ENCODE results near the gene UBAC2.

UBAC2 gene

DNA sequence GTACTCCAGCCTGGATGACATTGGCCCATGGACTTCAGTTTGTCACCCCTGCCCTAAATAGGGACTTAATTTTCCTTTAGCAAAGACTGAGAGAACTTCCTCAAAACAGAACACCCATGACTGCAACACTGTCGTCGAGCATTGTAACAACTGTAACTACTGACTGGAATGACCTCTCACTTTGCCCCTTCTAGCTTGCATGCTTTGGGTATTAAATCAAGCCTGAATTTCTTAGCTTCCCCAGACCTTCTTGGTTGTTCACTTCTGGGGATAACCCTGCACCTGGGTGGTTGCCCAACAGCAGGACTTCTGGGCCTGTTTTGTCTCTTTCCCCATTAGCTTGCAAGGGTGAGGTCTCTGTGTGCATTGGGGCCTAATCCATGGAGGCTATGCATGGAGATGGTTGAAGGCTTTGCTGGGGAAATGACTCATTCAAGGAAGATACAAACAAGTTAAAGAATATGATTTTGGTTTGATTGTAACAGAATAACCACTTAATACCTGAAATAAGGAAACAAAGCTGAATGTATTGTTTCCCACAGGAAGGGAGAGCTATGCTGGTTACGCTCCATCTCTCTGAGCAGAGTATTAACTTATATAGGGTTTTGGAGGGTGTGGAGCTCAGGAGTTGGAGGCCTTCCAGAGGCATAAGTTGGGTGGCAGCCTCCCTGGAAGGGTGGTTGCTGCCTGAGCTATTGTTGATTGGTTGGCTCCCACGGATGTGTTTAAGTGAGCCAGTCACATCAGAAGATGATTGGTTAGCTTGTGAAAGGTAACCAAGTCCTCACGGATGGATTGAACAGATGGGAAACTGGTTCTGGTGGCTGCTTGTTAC, 34.7 kb upstream of the UBAC2 start:
- no peaks in the 10 kb centered on the region for H3K36me3 ChIP-seq (ENCODE audit: insufficient read depth)
- H3K27ac ChIP-seq = no peak overlapping the region
- no peak overlapping the region for H3K9ac ChIP-seq
- H3K4me3 ChIP-seq (IDR thresholded peaks at IDR 0.05; ENCODE audit: insufficient read depth, low read depth, low read length) = no peak overlapping the region
- H3K79me2 ChIP-seq (ENCODE audit: insufficient read depth, low read depth) = no peaks in the 10 kb centered on the region
- no peaks in the 10 kb centered on the region for H3K4me1 ChIP-seq (ENCODE audit: low read depth, poor library complexity, severe bottlenecking)
- H2AFZ ChIP-seq (ENCODE audit: low read depth) = no peak overlapping the region
- no peaks in the 10 kb centered on the region for H4K20me1 ChIP-seq (ENCODE audit: insufficient read depth)
- H3K27me3 ChIP-seq (ENCODE audit: insufficient read depth, low read depth) = no peaks in the 10 kb centered on the region
- H3K4me2 ChIP-seq = no peak overlapping the region
- TF ChIP-seq, protein P1, sequence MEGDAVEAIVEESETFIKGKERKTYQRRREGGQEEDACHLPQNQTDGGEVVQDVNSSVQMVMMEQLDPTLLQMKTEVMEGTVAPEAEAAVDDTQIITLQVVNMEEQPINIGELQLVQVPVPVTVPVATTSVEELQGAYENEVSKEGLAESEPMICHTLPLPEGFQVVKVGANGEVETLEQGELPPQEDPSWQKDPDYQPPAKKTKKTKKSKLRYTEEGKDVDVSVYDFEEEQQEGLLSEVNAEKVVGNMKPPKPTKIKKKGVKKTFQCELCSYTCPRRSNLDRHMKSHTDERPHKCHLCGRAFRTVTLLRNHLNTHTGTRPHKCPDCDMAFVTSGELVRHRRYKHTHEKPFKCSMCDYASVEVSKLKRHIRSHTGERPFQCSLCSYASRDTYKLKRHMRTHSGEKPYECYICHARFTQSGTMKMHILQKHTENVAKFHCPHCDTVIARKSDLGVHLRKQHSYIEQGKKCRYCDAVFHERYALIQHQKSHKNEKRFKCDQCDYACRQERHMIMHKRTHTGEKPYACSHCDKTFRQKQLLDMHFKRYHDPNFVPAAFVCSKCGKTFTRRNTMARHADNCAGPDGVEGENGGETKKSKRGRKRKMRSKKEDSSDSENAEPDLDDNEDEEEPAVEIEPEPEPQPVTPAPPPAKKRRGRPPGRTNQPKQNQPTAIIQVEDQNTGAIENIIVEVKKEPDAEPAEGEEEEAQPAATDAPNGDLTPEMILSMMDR (conservative IDR thresholded peaks at IDR 0.05; ENCODE audit: low read depth, low read length) = no peak

GRCh38 chr13:99172951-99173350, 27.7 kb upstream of the UBAC2 start:
- Histone ChIP-seq H3K27ac (no peak overlapping the region), H3K36me3 (ENCODE audit: insufficient read depth) (no peaks in the 10 kb centered on the region), H3K4me2 (no peak overlapping the region), H4K20me1 (ENCODE audit: insufficient read depth) (no peaks in the 10 kb centered on the region), H3K27me3 (ENCODE audit: insufficient read depth, low read depth) (no peaks in the 10 kb centered on the region), H3K79me2 (ENCODE audit: insufficient read depth, low read depth) (no peaks in the 10 kb centered on the region), H3K4me1 (ENCODE audit: low read depth, poor library complexity, severe bottlenecking) (no peaks in the 10 kb centered on the region), H3K9ac (no peak overlapping the region), H3K4me3 (IDR thresholded peaks at IDR 0.05; ENCODE audit: insufficient read depth, low read depth, low read length) (no peak overlapping the region), H2AFZ (ENCODE audit: low read depth) (no peak overlapping the region)
- TF ChIP-seq, protein P1 (conservative IDR thresholded peaks at IDR 0.05; ENCODE audit: low read depth, low read length) = no peak

DNA sequence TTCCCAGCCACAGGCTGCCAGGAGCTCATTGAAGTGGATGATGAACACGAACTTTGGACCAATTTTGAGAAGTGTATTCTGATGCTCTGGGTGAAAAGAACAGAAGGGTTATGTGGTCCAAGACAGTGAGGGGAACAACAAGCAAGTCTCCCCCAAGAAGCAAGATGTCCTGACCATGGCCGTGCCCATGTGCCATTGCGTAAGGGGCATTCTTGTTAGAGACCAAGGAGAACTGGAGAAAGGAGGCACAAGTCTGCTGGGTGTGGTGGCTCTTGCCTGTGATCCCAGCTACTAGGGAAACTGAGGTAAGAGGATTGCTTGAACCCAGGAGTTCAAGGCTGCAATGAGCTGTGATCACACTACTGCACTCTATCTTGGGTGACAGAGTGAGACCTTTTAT, 27.0 kb upstream of the UBAC2 start:
- Histone ChIP-seq H2AFZ (ENCODE audit: low read depth) (no peak overlapping the region), H3K36me3 (ENCODE audit: insufficient read depth) (no peaks in the 10 kb centered on the region), H4K20me1 (ENCODE audit: insufficient read depth) (no peaks in the 10 kb centered on the region), H3K27me3 (ENCODE audit: insufficient read depth, low read depth) (no peaks in the 10 kb centered on the region), H3K9ac (no peak overlapping the region), H3K27ac (no peak overlapping the region), H3K4me1 (ENCODE audit: low read depth, poor library complexity, severe bottlenecking) (no peaks in the 10 kb centered on the region), H3K4me2 (no peak overlapping the region), H3K79me2 (ENCODE audit: insufficient read depth, low read depth) (no peaks in the 10 kb centered on the region), H3K4me3 (IDR thresholded peaks at IDR 0.05; ENCODE audit: insufficient read depth, low read depth, low read length) (no peak overlapping the region)
- TF ChIP-seq, protein P1 (conservative IDR thresholded peaks at IDR 0.05; ENCODE audit: low read depth, low read length) = no peak

- H3K9ac ChIP-seq = no peak overlapping the region
- no peak overlapping the region for H3K4me2 ChIP-seq
- TF ChIP-seq, protein P1 (conservative IDR thresholded peaks at IDR 0.05; ENCODE audit: low read depth, low read length) = no peak
- H3K4me1 ChIP-seq (ENCODE audit: low read depth, poor library complexity, severe bottlenecking) = no peaks in the 10 kb centered on the region
- no peak overlapping the region for H3K4me3 ChIP-seq (IDR thresholded peaks at IDR 0.05; ENCODE audit: insufficient read depth, low read depth, low read length)
- no peaks in the 10 kb centered on the region for H3K79me2 ChIP-seq (ENCODE audit: insufficient read depth, low read depth)
- no peak overlapping the region for H3K27ac ChIP-seq
- no peaks in the 10 kb centered on the region for H3K27me3 ChIP-seq (ENCODE audit: insufficient read depth, low read depth)
- no peak overlapping the region for H2AFZ ChIP-seq (ENCODE audit: low read depth)
- H4K20me1 ChIP-seq (ENCODE audit: insufficient read depth) = no peaks in the 10 kb centered on the region
- no peaks in the 10 kb centered on the region for H3K36me3 ChIP-seq (ENCODE audit: insufficient read depth)
These were observed 26.0 kb upstream of the UBAC2 start for GRCh38 chr13:99174533-99175100.
